Measurements from ENCODE around the gene CYLC1.

Gene CYLC1

DNA sequence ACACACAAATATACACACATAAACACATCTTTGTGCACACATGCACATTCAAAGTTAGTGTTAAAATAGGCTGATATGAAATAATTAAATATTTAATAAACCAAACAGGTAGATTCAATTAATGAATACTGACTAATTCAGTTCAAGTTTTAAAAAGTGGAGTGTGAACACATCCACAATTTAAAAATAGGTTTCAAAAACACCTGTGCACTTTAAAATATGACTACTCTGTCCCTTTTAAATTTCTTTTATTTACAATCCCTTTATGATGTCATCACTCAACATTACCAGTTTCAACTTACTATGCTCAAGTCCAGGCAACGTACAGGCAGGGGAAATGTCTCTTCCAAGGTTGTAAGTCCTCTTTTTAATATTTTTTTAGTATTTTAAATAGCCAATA, at the start of gene CYLC1:
CYLC1 (plus strand) TSS at position 301 of the 400 bp plus-strand sequence; CDS start at position 338, 37 bp downstream.
- no peak for DNase-seq

GRCh38 chrX:83819304-83819703, 41.6 kb upstream of the CYLC1 start:
- no peak for DNase-seq

DNA sequence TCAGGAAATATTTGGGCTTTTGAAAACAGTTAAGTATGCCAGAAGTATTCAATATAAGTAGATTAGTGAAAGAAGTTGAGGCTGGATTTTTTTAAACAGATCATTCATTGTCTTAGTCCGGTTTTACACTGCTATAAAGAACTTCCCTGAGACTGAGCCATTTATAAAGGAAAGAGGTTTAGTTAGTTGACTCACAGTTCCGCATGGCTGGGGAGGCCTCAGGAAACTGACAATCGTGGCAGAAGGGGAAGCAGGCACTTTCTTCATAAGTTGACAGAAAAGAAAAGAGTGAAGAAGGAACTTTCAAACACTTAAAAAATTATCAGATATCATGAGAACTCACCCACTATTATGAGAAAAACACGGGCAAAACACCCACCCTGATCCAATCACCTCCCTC, 31.1 kb upstream of the CYLC1 start:
- DNase-seq, result no peak

- no peak for DNase-seq
These were observed 15.5 kb upstream of the CYLC1 start for GRCh38 chrX:83845397-83845796.

DNA sequence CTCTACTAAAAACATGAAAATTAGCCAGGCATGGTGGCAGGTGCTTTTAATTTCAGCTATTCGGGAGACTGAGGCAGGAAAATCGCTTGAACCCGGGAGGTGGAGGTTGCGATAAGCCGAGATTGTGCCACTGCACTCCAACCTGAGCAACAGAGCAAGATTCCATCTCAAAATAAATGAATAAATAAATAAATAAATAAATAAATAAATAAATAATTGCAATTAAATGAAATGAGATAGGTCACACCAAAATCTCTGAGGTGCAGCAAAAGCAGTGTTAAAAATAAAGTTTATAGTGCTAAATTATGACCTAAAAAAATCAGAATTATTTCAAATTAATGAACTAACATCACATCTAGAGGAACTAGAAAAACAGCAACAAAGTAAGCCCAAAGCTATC, 13.6 kb upstream of the CYLC1 start:
- no peak for DNase-seq

- DNase-seq, result no peak
These were observed 27.6 kb downstream of the CYLC1 start for GRCh38 chrX:83888585-83888984.

DNA sequence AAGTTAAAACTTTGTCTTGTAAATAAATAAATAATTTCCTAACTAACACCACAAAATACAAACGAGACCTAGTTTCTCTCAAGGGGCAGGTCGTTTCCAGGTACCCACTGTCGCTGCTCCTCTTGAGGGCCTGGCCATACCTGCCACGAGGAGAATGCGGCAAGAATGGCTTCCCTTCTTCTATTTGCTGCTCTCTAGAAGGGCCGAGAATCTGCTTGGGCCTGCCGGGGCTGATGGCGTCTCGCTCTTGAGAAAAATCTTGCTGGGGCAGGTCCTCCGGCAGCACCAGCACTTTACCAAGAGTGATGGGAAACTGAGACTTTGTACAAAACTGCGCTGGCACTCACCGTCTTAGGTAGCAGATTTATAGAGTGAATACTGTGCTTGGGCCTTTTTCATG, 31.5 kb downstream of the CYLC1 start:
- DNase-seq, result no peak

GRCh38 chrX:83906921-83907320, 46.0 kb downstream of the CYLC1 start:
- no peak for DNase-seq

GRCh38 chrX:83916525-83916924, 55.6 kb downstream of the CYLC1 start:
- DNase-seq, result no peak

DNA sequence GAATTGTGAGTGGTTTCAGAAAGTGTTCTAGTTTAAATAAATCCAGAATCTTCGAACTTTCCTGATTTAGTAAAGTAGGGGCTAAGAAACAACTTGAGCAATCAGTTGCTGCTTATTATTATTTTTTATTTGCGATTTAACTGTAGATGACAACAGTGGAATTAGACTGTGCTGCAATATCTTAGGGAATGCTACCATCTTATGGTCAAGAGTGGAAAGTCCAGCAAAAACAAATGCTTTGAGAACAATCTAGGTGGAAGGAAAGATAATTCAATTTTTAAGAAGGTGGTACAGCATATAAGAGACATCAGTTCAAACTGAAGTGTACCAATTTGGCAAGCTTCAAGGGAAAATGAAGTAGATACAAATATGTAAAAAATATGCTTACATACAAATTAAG, 73.3 kb downstream of the CYLC1 start:
- DNase-seq, result no peak

Measured in fibroblast of upper back skin (primary cell).